ENCODE results near the gene TREH. TPM values are rescaled to one million over a fixed set of nuclear protein-coding genes. Genes with fewer than 3 reads are reported as not detected.

Gene TREH
- total and polyA plus RNA-seq, 2 of the 8 experiments (the other 6 are each of a cell fraction or from before 2014, with no cell fraction given), result 0.03 TPM; not detected in 1

- no peak overlapping the region for H2AFZ ChIP-seq (ENCODE audit: low read length)
- TF ChIP-seq TAF7 (optimal IDR thresholded peaks at IDR 0.05; ENCODE audit: borderline replicate concordance, low read depth, low read length) (no peak), KDM4A (IDR thresholded peaks at IDR 0.05; ENCODE audit: low read depth, low read length, severe bottlenecking) (no peak), ZNF274 (IDR thresholded peaks at IDR 0.05; ENCODE audit: borderline replicate concordance, extremely low read depth, low read length) (no peak), SP4 (IDR thresholded peaks at IDR 0.05; ENCODE audit: low read length) (no peak), PHF8 (conservative IDR thresholded peaks at IDR 0.05; ENCODE audit: low read depth, low read length) (0 out of 2 replicates have a peak, but pooled peaks have one; percentile 12)
- TF ChIP-seq, protein P1, sequence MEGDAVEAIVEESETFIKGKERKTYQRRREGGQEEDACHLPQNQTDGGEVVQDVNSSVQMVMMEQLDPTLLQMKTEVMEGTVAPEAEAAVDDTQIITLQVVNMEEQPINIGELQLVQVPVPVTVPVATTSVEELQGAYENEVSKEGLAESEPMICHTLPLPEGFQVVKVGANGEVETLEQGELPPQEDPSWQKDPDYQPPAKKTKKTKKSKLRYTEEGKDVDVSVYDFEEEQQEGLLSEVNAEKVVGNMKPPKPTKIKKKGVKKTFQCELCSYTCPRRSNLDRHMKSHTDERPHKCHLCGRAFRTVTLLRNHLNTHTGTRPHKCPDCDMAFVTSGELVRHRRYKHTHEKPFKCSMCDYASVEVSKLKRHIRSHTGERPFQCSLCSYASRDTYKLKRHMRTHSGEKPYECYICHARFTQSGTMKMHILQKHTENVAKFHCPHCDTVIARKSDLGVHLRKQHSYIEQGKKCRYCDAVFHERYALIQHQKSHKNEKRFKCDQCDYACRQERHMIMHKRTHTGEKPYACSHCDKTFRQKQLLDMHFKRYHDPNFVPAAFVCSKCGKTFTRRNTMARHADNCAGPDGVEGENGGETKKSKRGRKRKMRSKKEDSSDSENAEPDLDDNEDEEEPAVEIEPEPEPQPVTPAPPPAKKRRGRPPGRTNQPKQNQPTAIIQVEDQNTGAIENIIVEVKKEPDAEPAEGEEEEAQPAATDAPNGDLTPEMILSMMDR (IDR thresholded peaks at IDR 0.05; ENCODE audit: control extremely low read depth in 1 of 3, insufficient read depth in 1 of 3, low read depth in 1 of 3, low read length in 3 of 3), result peak; percentile 91 to 96 (median 91)
- TF ChIP-seq, protein P2, sequence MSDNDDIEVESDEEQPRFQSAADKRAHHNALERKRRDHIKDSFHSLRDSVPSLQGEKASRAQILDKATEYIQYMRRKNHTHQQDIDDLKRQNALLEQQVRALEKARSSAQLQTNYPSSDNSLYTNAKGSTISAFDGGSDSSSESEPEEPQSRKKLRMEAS (IDR thresholded peaks at IDR 0.05), result peak; percentile 64
- TF ChIP-seq, protein P3, sequence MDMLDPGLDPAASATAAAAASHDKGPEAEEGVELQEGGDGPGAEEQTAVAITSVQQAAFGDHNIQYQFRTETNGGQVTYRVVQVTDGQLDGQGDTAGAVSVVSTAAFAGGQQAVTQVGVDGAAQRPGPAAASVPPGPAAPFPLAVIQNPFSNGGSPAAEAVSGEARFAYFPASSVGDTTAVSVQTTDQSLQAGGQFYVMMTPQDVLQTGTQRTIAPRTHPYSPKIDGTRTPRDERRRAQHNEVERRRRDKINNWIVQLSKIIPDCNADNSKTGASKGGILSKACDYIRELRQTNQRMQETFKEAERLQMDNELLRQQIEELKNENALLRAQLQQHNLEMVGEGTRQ (IDR thresholded peaks at IDR 0.05; ENCODE audit: low read length), result no peak
Observed at GRCh38 chr11:118610773-118611432, 68.5 kb downstream of the TREH start.

More at GRCh38 chr11:118610773-118611432, 68.5 kb downstream of the TREH start:
- peak overlapping the region; percentile 14 to 66 (median 48); a peak in 7 of 8 replicates for H3K4me3 ChIP-seq (ENCODE audit: extremely low read depth in 1 of 4, insufficient read depth in 2 of 4, low read depth in 3 of 4, low read length in 4 of 4)
- H2BK5ac ChIP-seq (ENCODE audit: low read depth, low read length), result no peak overlapping the region
- CTCF ChIA-PET (ENCODE audit: partially characterized antibody), result interaction anchor here (1.0 to 25.3 kb wide), 11 partner anchors 12 to 317 kb away, joined by 3 to 435 read pairs (median 22); no protein-coding TSS in a partner anchor
- H3K36me3 ChIP-seq (ENCODE audit: control insufficient read depth in 2 of 4, insufficient read depth in 4 of 4, low read length in 3 of 4), result peaks cover 0 to 12% (median 0%) of the 10 kb centered on the region in 4 experiments; a peak in 1 of 8 replicates
- H3K79me1 ChIP-seq (ENCODE audit: low read depth, low read length), result no peaks in the 10 kb centered on the region
- peaks cover 42 to 57% (median 52%) of the 10 kb centered on the region in 4 experiments for H3K27me3 ChIP-seq (replicated peaks in 1 of 4; ENCODE audit: control insufficient read depth in 3 of 4, extremely low read depth in 1 of 4, insufficient read depth in 3 of 4, low read length in 3 of 4)
- no peak overlapping the region for H2BK120ac ChIP-seq (replicated peaks; ENCODE audit: low read depth, low read length)
- no peak overlapping the region for H4K91ac ChIP-seq (replicated peaks; ENCODE audit: insufficient read length, low read length)
- DNase-seq (ENCODE audit: low read depth in 1 of 2, low spot score in 2 of 2) (peak; percentile 60 to 98), FAIRE-seq (no peak)
- no peaks in the 10 kb centered on the region; a peak in 1 of 4 replicates for H3K9me3 ChIP-seq (ENCODE audit: insufficient read depth in 2 of 2, low read depth in 1 of 2, low read length in 1 of 2)
- H3K79me2 ChIP-seq (ENCODE audit: control insufficient read depth in 1 of 2, insufficient read depth in 2 of 2, low read length in 2 of 2), result no peaks in the 10 kb centered on the region
- H4K8ac ChIP-seq (ENCODE audit: extremely low read depth, insufficient read depth, low read length), result no peak overlapping the region
- H3K27ac ChIP-seq (ENCODE audit: low read depth, low read length), result no peak overlapping the region
- peak overlapping the region; percentile 83 for H3K4me2 ChIP-seq (ENCODE audit: insufficient read depth in 1 of 2, low read depth in 2 of 2, low read length in 2 of 2)
- no peak overlapping the region for H2AK5ac ChIP-seq (ENCODE audit: low read depth, low read length)
- POLR2A ChIA-PET (ENCODE audit: partially characterized antibody), result interaction anchor here (1.1 to 28.7 kb wide), 5 partner anchors 9 to 182 kb away, joined by 3 to 574 read pairs (median 13); no protein-coding TSS in a partner anchor
- H4K5ac ChIP-seq (ENCODE audit: insufficient read length, low read depth, low read length), result no peak overlapping the region
- H2BK12ac ChIP-seq (ENCODE audit: low read depth, low read length), result no peak overlapping the region
- no peak overlapping the region for H3K9ac ChIP-seq (replicated peaks in 1 of 4; ENCODE audit: extremely low read depth in 1 of 4, low read depth in 3 of 4, low read length in 3 of 4)
- no peak overlapping the region for H3K14ac ChIP-seq (ENCODE audit: insufficient read length)
- 4 to 100% methylated on average over 2 to 36 of the region's 54 CpGs for WGBS, 2 experiments (ENCODE audit: extremely low coverage in 1 of 2, insufficient coverage in 1 of 2, insufficient read length in 1 of 2, insufficient replicate concordance in 2 of 2, low coverage in 1 of 2, low lambda C conversion rate in 2 of 2, missing lambda C conversion rate in 1 of 2)
- H3K23ac ChIP-seq (ENCODE audit: insufficient read length), result no peak overlapping the region
- H2BK20ac ChIP-seq (ENCODE audit: low read length), result no peak overlapping the region
- H3K4me1 ChIP-seq (replicated peaks in 1 of 4; ENCODE audit: control insufficient read depth in 3 of 4, insufficient read depth in 4 of 4, low read length in 3 of 4), result peaks cover 24 to 59% (median 33%) of the 10 kb centered on the region in 4 experiments
- H2BK15ac ChIP-seq (ENCODE audit: low read length), result no peak overlapping the region
- no peak overlapping the region for H3K18ac ChIP-seq (ENCODE audit: extremely low read depth, low read length)
- H3K4ac ChIP-seq (replicated peaks; ENCODE audit: insufficient read length, low read depth, low read length), result no peak overlapping the region
- no peak overlapping the region for H3K56ac ChIP-seq (replicated peaks; ENCODE audit: insufficient read length, low read depth, low read length)
- H4K20me1 ChIP-seq (replicated peaks in 1 of 2; ENCODE audit: control insufficient read depth in 1 of 2, insufficient read depth in 2 of 2, low read length in 2 of 2), result peaks cover 0 to 7% of the 10 kb centered on the region in 2 experiments
- peaks cover 32% of the 10 kb centered on the region; the same call in 1 of the 2 replicates for H3K23me2 ChIP-seq (ENCODE audit: low read depth, low read length)
